ENCODE data around the gene TTC23. TPM values are rescaled to one million over a fixed set of nuclear protein-coding genes. Genes with fewer than 3 reads are reported as not detected.
"Not testable (repeated sequence)": the region's sequence is repeated elsewhere in the genome, so short reads cannot be mapped to it uniquely, and the experiment has no call there.

Gene TTC23
- total RNA-seq, 2 donors from 2014 or later, result 16.0 to 18.6 TPM

DNA sequence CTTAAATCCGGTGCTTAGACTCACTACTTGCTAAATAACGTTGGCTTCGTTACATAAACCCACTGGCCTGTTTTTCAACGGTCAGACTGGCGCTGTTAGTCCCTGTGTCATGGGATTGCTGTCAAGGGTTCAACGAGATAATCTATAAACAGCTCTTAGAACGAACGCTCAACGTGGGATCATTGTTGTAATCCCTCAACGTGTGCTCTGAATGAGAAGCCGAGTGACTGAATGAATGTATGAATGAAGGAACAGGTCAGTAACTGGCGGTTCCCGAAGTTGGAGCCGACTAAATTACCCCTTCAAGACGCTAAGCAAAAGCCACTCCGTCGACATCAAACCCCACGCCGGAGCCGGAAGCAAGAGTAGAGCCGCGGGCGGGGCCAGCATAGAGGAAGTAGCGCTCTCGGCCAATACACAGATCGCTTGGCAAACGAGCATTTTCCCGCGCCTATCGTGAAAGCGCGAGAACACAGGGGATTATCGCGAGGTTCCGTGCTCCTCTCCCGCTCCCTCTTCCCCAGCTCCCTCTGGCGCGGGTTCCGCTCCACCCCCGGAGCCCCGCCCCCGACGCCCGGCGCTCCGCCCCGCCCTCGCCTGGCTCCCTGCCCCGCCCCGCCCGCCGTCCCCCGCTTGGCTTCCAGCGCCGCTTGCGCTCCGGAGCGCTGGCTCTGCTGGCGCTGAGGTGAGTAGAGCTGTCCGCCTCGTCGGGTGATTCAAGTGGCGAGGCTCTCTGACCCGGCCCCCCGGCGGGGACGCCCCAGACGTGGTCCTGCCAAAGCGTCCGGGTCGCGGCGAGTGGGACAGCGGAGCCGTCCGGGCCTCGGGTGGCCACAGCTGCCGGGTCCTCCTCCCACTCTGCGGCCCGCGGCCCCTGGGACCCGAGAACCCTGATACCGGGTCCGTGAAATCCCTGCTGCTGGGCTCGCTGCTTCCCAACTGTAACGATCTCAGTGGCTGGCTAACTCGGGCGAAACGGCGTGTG is 1.8 kb upstream of the TTC23 start, which contains the start of gene LRRC28:
Gene LRRC28 (plus strand): TSS at position 625 of the 985 bp plus-strand sequence. CDS start 4,477 bp downstream, outside the sequence.
- ATAC-seq (peak; percentile 82), DNase-seq (peak; percentile 98)
- intact Hi-C loops (cut with DNase I, micrococcal nuclease), result no loop called here

- intact Hi-C loops (cut with DNase I, micrococcal nuclease), result no loop called here
- DNase-seq (no peak), ATAC-seq (no peak)
Observed at GRCh38 chr15:99250494-99250856, 1.1 kb upstream of the TTC23 start.

DNA sequence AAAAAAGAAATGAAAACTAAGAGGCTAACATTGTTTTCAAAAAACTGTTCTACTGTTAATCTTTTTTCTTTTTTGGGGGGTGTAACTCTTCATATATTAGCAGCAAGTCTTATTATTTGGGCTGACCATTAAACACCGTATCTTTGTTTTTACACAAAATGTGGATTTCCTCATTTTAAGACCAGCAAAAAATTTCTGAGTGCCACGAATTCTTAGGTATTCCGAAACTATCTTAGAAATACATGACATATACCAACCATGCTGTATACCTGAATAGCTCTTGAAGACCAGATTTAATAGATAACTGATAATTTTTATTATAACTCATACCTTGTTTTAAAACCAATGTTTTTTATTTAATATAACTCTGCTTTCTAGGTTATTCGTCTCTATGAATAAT is 620 bp upstream of the TTC23 start:
- intact Hi-C loops (cut with DNase I, micrococcal nuclease), result no loop called here
- ATAC-seq (no peak), DNase-seq (no peak)

- no peak for DNase-seq
- intact Hi-C loops (cut with DNase I, micrococcal nuclease), result no loop called here
- ATAC-seq, result no peak
Observed at GRCh38 chr15:99248000-99248715, 1.2 kb downstream of the TTC23 start.

DNA sequence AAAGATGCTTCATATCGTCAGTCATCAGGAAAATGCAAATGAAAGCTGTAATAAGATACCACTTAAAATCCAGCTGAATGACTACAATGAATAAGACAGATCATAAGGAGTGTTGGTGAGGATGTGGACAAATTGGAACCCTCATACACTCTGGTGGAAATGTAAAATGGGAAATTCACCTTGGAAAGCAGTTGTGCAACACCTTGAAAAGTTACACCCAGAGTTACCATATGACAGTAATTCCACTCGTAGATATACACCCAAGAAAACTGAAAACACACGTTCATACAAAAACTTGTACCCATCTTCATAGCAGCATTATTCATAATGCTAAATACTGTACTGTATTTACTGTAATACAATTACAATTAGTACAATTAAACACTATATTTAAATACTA is 2.3 kb downstream of the TTC23 start:
- intact Hi-C loops (cut with DNase I, micrococcal nuclease), result no loop called here
- ATAC-seq (no peak), DNase-seq (no peak)

- DNase-seq, result no peak
- intact Hi-C loops (cut with DNase I, micrococcal nuclease), result no loop called here
- ATAC-seq, result no peak
Observed at GRCh38 chr15:99244306-99244705, 5.1 kb downstream of the TTC23 start.

GRCh38 chr15:99241752-99242151 is 7.6 kb downstream of the TTC23 start:
- DNase-seq (no peak), ATAC-seq (no peak)
- intact Hi-C loops (cut with DNase I, micrococcal nuclease), result no loop called here

DNA sequence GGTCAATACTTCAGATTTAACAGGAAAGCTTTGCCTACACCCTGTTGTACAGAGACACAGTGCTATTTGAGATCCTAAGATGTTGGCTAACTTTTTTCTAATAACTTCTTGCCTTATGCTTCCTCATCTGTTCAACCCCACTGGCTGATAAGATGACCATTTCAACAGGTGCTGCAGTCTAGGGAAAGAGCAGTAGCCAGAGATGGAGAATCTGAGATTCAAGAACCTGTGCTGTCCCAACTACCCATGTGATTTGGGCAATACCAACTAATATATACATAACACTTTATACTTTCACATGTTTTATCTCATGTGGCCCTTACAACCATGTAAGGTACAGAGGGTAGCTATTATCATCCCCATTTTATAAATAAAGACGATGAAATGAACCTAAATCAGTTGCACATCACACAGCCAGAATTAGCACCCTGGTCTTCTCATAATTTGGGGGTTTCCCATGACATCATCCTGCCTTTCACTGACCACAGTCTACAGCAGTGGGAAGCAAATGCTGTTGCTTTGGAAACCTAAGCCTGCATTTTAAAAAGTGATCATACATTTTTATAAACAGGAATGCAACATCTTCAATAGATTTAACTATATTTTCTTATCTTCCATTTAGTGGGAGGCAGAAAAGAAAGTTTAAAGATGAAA is 9.7 kb downstream of the TTC23 start:
- no peak for DNase-seq
- intact Hi-C loops (cut with DNase I, micrococcal nuclease), result no loop called here
- no peak for ATAC-seq

DNA sequence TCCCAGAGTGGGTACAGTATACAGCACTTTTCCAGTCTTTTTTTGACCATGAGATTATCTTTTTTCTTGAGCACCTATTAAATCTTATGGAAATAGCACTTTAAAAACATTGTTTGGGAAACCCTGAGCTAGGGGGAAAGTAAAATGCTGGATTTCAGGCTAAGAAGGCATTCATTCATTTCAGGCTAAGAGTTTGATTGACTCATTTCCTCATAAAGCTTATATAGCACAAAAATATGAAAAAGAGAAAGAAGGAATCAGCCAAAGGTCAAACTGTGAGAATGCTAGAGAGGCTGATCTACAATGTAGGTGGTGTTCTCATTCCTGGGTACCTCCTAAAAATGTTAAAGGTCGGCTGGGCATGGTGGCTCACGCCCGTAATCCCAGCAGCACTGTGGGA is 10.5 kb downstream of the TTC23 start:
- ATAC-seq (no peak), DNase-seq (no peak)
- intact Hi-C loops (cut with DNase I, micrococcal nuclease), result no loop called here

DNA sequence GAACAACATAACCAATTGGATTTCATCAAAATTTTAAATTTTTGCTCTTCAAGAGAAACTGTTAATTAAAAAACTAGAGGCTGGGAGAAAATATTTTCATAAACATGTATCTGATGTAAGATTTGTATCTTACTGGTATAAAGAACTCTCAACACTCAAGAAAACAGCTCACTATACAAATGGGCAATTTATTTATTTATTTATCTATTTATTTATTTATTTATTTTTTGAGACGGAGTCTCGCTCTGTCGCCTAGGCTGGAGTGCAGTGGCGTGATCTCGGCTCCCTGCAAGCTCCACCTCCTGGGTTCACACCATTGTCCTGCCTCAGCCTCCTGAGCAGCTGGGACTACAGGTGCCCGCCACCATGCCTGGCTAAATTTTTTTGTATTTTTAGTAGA is 15.2 kb downstream of the TTC23 start:
- DNase-seq; intact Hi-C loops (cut with DNase I, micrococcal nuclease); ATAC-seq: not testable (repeated sequence)

GRCh38 chr15:99232740-99233139 is 16.6 kb downstream of the TTC23 start:
- intact Hi-C loops (cut with DNase I, micrococcal nuclease), result no loop called here
- ATAC-seq, result no peak
- DNase-seq, result no peak

GRCh38 chr15:99230867-99231266 is 18.5 kb downstream of the TTC23 start:
- ATAC-seq (no peak), DNase-seq (no peak)
- intact Hi-C loops (cut with DNase I, micrococcal nuclease), result no loop called here

DNA sequence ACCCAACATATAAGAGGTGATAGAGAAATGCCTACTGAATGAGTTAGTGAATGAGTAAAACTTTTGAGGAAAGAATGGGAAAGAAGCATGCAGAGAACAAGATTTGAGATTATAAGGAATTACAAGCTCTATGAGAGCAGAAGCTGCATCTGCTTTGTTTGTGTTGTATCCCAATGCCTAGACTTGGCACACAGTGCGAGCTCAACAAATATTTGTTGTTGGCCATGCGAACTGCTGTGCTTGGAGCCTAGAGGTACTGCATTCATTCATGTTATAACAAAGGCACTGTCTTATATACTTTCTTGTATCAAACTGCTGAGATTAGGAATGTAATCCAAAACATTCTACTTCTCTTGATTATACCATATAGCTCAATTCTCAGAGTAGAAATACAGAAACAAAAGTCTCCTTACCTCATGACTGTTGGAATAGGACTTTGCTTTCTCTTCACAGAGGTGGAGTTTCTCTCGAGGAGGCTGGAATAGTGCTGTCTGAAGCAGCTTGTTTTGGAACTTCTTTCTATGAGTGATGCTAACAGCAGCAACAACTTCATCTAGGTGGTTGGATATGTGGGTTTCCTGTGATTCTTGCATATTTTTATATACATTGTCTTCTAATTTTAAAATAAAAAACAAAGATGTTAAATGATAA is 21.1 kb downstream of the TTC23 start:
- intact Hi-C loops (cut with DNase I, micrococcal nuclease), result no loop called here
- no peak for DNase-seq
- no peak for ATAC-seq

DNA sequence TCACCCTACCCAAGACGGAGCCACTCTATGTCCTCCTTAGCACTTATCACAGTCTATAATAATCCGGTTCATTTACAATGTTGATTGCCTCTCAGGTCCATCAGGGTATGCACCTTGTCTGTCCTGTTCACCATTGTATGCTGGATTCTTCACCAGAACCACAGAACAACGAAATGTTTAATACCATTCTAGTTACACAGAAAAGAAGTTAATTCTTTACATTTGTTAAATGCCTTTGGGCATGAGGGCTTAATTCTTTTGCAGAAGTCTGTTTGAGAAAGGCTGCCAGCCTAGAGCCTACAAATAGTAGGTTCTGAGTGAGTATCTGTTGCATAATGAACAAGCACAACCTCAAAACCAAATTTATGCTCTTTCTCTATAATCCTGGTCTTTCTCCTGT is 22.6 kb downstream of the TTC23 start:
- intact Hi-C loops (cut with DNase I, micrococcal nuclease), result no loop called here
- ATAC-seq (no peak), DNase-seq (no peak)

DNA sequence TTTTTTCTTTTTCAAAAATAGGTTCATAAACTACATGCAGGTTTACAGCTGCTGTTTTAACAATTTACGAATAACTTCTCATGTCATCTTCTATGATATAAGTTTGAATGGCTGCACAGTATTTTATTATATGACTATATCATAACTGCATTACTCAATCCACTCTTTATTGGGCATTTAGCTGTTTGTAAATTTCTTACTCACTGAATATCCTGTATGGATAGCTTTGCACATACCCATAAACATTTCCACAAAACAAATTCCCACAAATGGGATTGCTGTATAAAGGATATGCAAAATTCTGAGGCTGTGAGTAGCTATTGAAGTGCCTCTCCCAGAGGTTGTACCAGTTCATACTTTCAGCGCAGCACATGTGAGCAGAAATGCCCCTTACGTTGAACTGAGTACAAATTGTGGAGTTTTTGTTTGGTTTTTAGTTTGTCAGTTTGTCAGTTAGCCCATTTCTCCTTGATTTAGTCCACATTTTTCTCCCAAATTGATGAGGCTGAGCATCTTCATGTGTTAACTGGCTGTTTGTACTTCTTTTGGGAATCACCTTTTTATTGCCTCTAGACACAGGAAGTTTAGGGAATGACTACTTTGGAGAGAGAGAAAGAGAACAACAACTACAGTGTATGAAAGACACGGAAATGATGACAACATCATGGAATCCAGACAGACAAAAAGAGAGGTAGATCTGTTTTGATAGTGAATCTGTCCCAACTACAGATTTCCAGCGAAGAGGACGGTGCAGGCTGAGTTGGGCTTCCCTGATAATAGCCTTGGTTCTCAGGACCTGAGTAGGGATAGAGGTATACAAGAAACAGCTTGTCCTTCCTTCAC is 24.8 kb downstream of the TTC23 start:
- peak; percentile 75 for ATAC-seq
- DNase-seq, result no peak
- intact Hi-C loops (cut with DNase I, micrococcal nuclease), result no loop called here

DNA sequence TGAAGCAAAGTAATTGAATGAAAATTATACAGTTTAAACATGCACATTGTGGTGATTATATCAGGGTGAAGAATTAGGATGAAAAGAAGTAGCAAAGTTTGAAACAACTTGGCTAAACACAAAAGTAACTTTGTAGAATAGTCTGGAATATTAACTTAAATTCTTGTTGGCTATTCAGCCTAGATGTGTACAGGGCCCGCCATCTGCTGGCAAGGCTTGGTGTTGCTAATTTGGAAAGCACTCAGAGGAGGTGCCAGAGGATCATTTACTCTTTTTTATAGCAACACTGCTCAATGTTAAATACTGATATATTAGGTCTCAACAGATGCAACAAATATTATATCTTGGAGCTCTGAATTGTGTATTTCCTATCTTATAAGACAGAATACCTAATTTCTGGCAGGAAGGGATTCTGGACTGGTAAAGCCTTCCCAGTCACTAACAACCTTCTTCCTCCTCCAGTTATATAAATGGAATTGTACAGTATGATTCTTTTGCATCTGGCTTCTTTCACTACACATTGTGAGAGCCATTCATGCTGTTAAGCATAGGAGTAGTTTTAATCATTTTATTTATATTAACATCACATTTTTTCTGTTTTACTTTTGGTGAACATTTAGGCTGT is 36.1 kb downstream of the TTC23 start:
- peak; percentile 87 for ATAC-seq
- DNase-seq, result peak; percentile 62 to 87
- intact Hi-C loops (cut with DNase I, micrococcal nuclease), result loop anchor here in 1 of 2 donors (5.0 kb wide), 1 partner anchor 111 kb away; no protein-coding TSS in a partner anchor

GRCh38 chr15:99212406-99212805 is 37.0 kb downstream of the TTC23 start:
- peak; percentile 22 for ATAC-seq
- intact Hi-C loops (cut with DNase I, micrococcal nuclease), result loop anchor here in 1 of 2 donors (5.0 kb wide), 1 partner anchor 110 kb away; no protein-coding TSS in a partner anchor
- DNase-seq, result peak in 1 of 2 donors; percentile 59

Measured in left colon (tissue), 2 donors.